HG02798 (cell line): ENCODE measurements around the gene UTS2B.

Source experiments
- ATAC-seq: cut with Tn5 transposase; IDR thresholded peaks from one replicate; pipeline ENCODE4 v1.9.1; 2021; ENCODE audit warnings: mild to moderate bottlenecking; ENCODE audit not compliant: unreplicated experiment, poor library complexity

UTS2B gene

GRCh38 chr3:191253089-191253799 lies 77.1 kb downstream of the UTS2B start:
- ATAC-seq, result no peak

- no peak for ATAC-seq
Measured at GRCh38 chr3:191246630-191247029, 83.7 kb downstream of the UTS2B start.

- peak; percentile 81 for ATAC-seq
Measured at GRCh38 chr3:191246034-191246433, 84.3 kb downstream of the UTS2B start.

- peak; percentile 31 for ATAC-seq
Measured at GRCh38 chr3:191244242-191244867, 86.0 kb downstream of the UTS2B start.

- no peak for ATAC-seq
Measured at GRCh38 chr3:191240486-191240885, 89.8 kb downstream of the UTS2B start.

- ATAC-seq, result no peak
Measured at GRCh38 chr3:191239407-191240031, 90.8 kb downstream of the UTS2B start.

GRCh38 chr3:191238321-191238817 lies 92.0 kb downstream of the UTS2B start:
- ATAC-seq, result no peak

GRCh38 chr3:191237047-191237882 lies 93.1 kb downstream of the UTS2B start:
- no peak for ATAC-seq

GRCh38 chr3:191236646-191237045 lies 93.7 kb downstream of the UTS2B start:
- ATAC-seq, result no peak

GRCh38 chr3:191235331-191236314 lies 94.7 kb downstream of the UTS2B start:
- ATAC-seq, result peak; percentile 99

- ATAC-seq, result no peak
Measured at GRCh38 chr3:191234216-191234615, 96.1 kb downstream of the UTS2B start.

- no peak for ATAC-seq
Measured at GRCh38 chr3:191227541-191227940, 102.8 kb downstream of the UTS2B start.

- no peak for ATAC-seq
Measured at GRCh38 chr3:191221638-191222037, 108.7 kb downstream of the UTS2B start.

- ATAC-seq, result no peak
Measured at GRCh38 chr3:191220908-191221307, 109.4 kb downstream of the UTS2B start.

- no peak for ATAC-seq
Measured at GRCh38 chr3:191217301-191217700, 113.0 kb downstream of the UTS2B start.
